Lower lobe of right lung (tissue), 2 donors: ENCODE data around the gene FRYL. TPM values are rescaled to one million over a fixed set of nuclear protein-coding genes. Genes with fewer than 3 reads are reported as not detected.

Experiments
- ATAC-seq, 2 donors: fragments of 200-7000 bp; cut with Tn5 transposase; one replicate each; pipeline ENCODE4 v1.9.1; 2020 to 2022; ENCODE audit warnings: mild to moderate bottlenecking in 2 of 2, moderate library complexity in 2 of 2
- DNase-seq: peaks from one replicate; pipeline ENCODE4 v3.0.0-alpha.2; 2020
- H3K27ac ChIP-seq: fragments of 200-600 bp; one replicate; pipeline ENCODE4 v1.8.0; 2022
- H3K27me3 ChIP-seq: fragments of 200-600 bp; one replicate; pipeline ENCODE4 v1.8.0; 2022; ENCODE audit warnings: low read depth
- H3K36me3 ChIP-seq: fragments of 200-600 bp; one replicate; pipeline ENCODE4 v1.8.0; 2022; ENCODE audit warnings: mild to moderate bottlenecking
- H3K4me1 ChIP-seq: fragments of 200-600 bp; one replicate; pipeline ENCODE4 v1.8.0; 2022
- H3K4me3 ChIP-seq: fragments of 200-600 bp; one replicate; pipeline ENCODE4 v1.8.0; 2022; ENCODE audit warnings: mild to moderate bottlenecking
- H3K9me3 ChIP-seq: fragments of 200-600 bp; one replicate; pipeline ENCODE4 v1.8.0; 2022
- CTCF ChIP-seq: fragments of 200-600 bp; IDR thresholded peaks from one replicate; pipeline ENCODE4 v1.8.0; 2022; ENCODE audit warnings: antibody characterized with exemption, mild to moderate bottlenecking
- intact Hi-C: fragments of 100-400 bp; cut with DNase I; formaldehyde crosslinking; loops from one replicate; pipeline ENCODE4 v1.11.0; 2022
- total RNA-seq: library from RNA; stranded (reverse); fragmentation: NEBNext Ultra II Directional; extraction: Animal tissue kit (Norgen Biotek cat#: 25700); gene quantifications from one replicate; pipeline ENCODE4 v1.2.1, GENCODE V29; 2021
- donor health status: DM: no; HTN: yes; CAD: no; lungs with severe emphysema.

Gene FRYL
- total RNA-seq, 1 donor from 2014 or later = 85.0 TPM

- no peak overlapping the region for H3K4me3 ChIP-seq
- H3K36me3 ChIP-seq = no peaks in the 10 kb centered on the region
- H3K27me3 ChIP-seq = no peaks in the 10 kb centered on the region
- DNase-seq (no peak), ATAC-seq (no peak)
- no peak for TF ChIP-seq CTCF
- no peak overlapping the region for H3K27ac ChIP-seq
- H3K4me1 ChIP-seq = peaks cover 30% of the 10 kb centered on the region
- intact Hi-C loops = no loop called here
- no peaks in the 10 kb centered on the region for H3K9me3 ChIP-seq
These were observed 128.2 kb downstream of the FRYL start for GRCh38 chr4:48651914-48652313.

- no peaks in the 10 kb centered on the region for H3K27me3 ChIP-seq
- H3K4me3 ChIP-seq = no peak overlapping the region
- no peak for TF ChIP-seq CTCF
- H3K27ac ChIP-seq = no peak overlapping the region
- no peaks in the 10 kb centered on the region for H3K9me3 ChIP-seq
- ATAC-seq (no peak), DNase-seq (no peak)
- intact Hi-C loops = no loop called here
- H3K4me1 ChIP-seq = peaks cover 32% of the 10 kb centered on the region
- no peaks in the 10 kb centered on the region for H3K36me3 ChIP-seq
These were observed 130.6 kb downstream of the FRYL start for GRCh38 chr4:48649505-48649904.

GRCh38 chr4:48645225-48645794, 134.8 kb downstream of the FRYL start:
- intact Hi-C loops = no loop called here
- Histone ChIP-seq H3K27ac (no peak overlapping the region), H3K4me3 (no peak overlapping the region), H3K4me1 (peaks cover 36% of the 10 kb centered on the region), H3K27me3 (no peaks in the 10 kb centered on the region), H3K9me3 (no peaks in the 10 kb centered on the region), H3K36me3 (no peaks in the 10 kb centered on the region)
- ATAC-seq = no peak
- TF ChIP-seq CTCF = no peak
- no peak for DNase-seq

GRCh38 chr4:48642421-48643374, 137.4 kb downstream of the FRYL start:
- Histone ChIP-seq H3K4me3 (no peak overlapping the region), H3K36me3 (no peaks in the 10 kb centered on the region), H3K9me3 (no peaks in the 10 kb centered on the region), H3K4me1 (peaks cover 38% of the 10 kb centered on the region), H3K27ac (peak overlapping the region; percentile 2), H3K27me3 (no peaks in the 10 kb centered on the region)
- no peak for DNase-seq
- ATAC-seq = no peak
- intact Hi-C loops = no loop called here
- no peak for TF ChIP-seq CTCF

- H3K27me3 ChIP-seq = no peaks in the 10 kb centered on the region
- H3K36me3 ChIP-seq = no peaks in the 10 kb centered on the region
- ATAC-seq (no peak), DNase-seq (no peak)
- H3K9me3 ChIP-seq = no peaks in the 10 kb centered on the region
- peaks cover 38% of the 10 kb centered on the region for H3K4me1 ChIP-seq
- no peak for TF ChIP-seq CTCF
- H3K4me3 ChIP-seq = no peak overlapping the region
- no peak overlapping the region for H3K27ac ChIP-seq
- intact Hi-C loops = no loop called here
These were observed 138.7 kb downstream of the FRYL start for GRCh38 chr4:48641401-48641800.
